Stimulated activated CD8-positive, alpha-beta memory T cell treated with anti-CD3 and anti-CD28 coated beads, Interleukin-7, amount 100 ng/mL, for 48 hours (primary cell): ENCODE measurements around the gene CSHL1.
"Not testable (repeated sequence)": the region's sequence is repeated elsewhere in the genome, so short reads cannot be mapped to it uniquely, and the experiment has no call there.

Source experiments
- DNase-seq, 2 donors: peaks; one replicate each; pipeline ENCODE4 v3.0.0-alpha.2; 2020; ENCODE audit warnings: low read depth in 1 of 2; ENCODE audit errors: extremely low read depth in 1 of 2

The CSHL1 gene

DNA sequence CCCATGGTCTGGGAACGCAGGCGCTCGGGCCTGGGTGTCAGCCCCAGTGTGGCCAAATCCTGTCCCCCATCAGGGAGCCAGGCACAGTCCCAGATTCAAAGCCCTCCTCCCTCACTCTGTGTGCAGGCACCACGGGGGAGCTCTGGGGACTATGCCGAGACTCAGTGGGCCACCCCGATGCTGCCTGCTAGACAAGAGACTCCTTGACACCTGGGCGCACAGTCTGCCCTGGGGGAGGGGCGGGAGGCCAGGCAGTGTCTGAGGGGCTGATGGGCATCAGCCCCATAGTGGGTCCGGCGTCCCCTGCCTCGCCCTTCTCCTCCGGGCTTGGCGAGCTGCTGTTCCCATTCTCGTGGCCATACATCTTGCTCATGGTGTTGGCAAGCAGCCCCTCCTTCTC, 29.5 kb upstream of the CSHL1 start:
- no peak for DNase-seq

GRCh38 chr17:63939884-63940283, 28.8 kb upstream of the CSHL1 start:
- no peak for DNase-seq

- DNase-seq = no peak
Measured at GRCh38 chr17:63939401-63939800, 28.3 kb upstream of the CSHL1 start.

DNA sequence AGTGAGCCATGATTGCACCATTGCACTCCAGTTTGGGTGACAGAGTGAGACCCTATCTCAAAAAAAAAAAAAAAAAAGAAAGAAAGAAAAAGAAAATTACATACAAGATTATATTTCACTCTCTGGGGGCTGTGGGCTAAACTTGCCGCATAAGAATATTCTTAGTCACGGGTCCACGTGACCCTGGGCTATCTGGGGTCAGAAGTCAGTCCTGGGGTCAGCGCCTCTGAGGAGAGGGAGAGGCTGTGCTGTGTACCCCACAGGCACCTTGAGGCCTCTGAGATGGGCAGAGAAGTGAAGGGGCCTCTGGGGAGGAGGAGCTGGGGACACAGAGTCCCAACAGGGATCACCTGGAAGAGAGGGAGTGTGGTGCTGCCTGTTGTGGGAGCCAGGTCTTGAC, 26.9 kb upstream of the CSHL1 start:
- DNase-seq = no peak

GRCh38 chr17:63937319-63937718, 26.3 kb upstream of the CSHL1 start:
- no peak for DNase-seq

DNA sequence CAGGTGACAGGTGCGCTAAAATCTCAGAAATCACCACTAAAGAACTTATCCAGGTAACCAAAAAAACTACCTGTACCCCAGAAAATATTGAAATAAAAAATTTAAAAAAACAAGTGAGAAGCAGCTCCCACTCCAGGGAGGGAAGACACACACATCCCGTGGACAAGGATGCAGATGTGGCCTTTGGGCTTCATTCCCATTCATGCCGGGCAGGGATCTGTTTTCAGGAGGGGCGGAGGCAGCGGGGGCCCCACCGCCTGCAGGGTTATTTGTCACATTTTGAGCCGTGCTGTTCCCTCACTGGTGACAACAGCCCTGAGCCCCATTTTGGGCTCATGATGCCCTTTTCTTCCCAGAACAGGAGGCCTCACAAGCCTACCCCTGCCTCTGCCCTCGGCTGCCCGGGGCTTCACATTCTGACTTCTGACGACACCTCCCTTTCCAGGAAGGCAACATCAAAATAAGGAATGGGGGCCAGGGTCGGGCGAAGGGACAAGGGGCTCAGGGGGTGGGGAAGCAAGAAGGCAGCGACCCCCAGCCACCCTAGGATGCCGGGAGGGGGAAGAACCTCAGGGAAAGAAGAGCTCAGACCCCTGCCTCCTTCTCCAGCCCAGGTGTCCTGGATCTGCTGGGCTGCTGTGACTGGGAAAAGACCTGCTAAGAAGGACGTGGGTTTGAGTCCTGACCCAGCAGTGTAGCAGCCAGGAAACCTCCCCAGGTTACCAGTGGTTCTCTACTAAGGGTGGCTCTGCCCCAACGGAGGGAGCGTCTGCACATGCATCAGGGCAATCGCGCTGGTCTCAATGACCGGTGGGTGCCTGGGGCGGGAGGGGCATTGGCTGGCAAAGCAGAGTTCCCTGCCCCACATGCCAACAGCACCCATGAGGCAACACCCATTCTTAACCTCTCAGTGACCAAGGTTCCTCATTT, 23.4 kb upstream of the CSHL1 start:
- DNase-seq = no peak

- DNase-seq = no peak
Measured at GRCh38 chr17:63933598-63933997, 22.5 kb upstream of the CSHL1 start.

DNA sequence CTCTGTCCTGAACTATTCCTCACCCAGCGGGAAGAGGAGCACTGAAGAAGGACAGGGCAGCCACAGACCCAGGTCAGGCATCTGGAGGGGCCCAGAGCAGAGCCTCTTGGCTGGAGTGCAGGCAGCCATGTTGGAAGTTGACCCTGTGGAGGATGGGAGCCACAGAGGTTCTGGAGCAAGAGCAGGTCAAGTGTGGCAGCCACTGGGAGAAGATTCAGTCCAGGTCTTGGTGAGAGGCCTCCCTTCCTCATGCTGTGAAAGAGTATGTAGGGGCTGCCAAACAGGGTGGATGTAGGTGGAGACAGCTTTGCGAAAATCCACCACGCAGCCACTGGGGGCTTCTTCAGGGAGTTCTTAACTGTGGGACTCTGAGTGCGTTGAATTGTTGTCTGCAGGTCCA, 21.7 kb upstream of the CSHL1 start:
- DNase-seq = no peak

- no peak for DNase-seq
Measured at GRCh38 chr17:63931981-63932561, 21.0 kb upstream of the CSHL1 start, which contains the start of gene CD79B. Gene CD79B (minus strand): TSS chr17:63932331. CDS start chr17:63932261, 70 bp downstream.

DNA sequence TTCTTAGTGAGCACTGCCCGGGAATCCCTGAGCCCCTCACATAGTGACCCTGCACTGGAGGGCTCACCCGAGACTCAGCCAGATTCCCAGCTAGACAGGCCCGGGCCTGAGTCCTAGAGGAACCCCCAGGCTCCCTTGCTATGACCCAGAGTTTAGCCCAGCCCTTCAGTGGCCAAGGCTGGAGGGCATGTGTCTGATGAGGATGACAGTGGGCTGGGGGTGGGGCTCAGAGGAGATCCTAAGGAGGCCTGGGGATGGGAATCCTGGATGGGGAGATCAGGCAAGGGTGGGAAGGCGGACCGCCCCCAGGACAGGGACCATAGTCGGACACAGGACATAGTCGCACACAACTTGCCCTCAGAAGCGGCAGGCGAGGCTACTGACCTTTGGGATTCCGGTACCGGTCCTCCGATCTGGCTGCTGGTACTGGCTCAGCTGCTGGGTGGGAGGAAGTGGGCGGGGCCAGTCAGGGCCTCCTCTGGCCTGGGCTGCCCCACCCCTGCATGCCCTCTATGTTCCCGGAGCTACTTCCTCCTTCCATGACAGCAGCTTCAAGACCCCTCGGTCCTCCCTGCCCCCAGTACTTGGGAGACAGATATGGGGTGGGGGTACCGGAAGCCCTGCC, 20.0 kb upstream of the CSHL1 start:
- peak; percentile 18 to 53 for DNase-seq

DNA sequence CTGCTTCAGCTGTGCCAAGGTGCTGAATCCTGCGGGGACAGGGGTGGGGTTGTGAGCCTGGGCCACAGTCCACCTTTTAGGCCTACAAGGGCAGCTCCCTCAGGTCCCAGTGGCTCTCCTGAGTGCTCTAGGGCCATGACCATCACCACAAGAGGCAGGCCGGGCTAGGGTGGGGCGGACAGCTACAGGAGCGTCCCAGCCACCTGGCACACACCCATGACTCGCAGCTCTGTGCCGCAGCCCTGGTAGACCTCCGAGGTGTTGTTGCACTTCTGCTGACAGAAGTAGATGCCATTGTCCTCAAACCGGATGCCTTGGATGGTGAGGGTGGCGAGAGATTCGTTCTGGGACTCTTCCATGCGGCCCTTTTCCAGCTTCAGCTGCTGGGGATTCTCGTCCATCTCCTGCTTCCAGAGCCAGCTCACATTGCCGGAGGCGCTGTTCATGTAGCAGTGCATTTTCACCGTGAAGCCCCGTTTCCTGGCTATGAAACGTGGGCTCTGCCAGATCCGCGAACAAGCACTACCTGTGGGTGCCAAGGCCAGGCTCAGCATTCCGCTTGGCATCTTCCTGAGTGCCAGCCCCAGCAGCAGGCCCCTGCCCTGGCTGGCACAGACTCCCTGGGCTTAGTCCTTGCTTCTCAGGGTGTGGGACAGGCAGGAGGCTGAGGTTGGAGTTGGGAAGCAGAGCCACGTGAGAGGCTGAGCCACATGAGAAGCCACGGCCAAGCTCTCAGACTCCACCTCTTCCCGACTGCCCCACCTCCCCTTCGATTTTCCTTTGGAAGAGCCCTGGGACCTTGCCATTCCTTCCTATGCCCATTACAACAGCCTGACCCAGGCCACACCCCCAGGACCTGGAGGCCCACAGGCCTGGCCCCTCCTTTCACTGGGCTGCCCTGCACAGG, 19.1 kb upstream of the CSHL1 start:
- no peak for DNase-seq

DNA sequence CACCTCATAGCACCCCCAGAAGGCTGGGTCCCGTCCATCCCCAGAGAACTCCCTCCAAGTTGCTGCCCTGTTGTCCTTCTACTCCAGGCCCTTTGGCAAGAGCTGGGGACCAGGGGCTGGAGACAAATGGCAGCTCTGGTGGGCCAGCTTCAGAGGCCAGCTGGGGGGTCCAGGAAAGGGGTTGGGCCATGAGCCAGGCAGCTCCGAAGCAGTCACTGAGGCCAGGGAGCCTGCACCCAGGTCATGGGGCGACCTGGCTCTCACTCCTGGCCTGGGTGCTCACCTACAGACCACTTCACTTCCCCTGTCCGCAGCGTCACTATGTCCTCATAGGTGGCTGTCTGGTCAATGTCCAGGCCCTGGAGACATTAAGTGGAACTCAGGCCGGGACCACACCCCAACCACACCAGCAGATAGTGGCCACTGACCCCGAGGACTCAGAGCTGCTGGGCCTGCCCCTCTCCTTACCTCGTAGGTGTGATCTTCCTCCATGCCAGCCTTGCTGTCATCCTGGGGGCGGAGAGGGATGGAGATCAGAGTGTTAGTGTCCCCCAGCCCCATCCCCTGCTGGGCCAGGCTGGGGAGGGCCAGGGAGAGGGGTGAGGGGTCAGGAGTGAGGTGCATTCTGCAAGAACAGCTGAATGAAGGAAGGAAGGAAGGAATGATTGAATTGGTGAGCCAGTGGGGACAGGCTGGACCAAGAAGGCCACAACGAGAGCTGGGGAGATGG, 18.1 kb upstream of the CSHL1 start:
- no peak for DNase-seq

- no peak for DNase-seq
Measured at GRCh38 chr17:63928172-63928666, 17.2 kb upstream of the CSHL1 start.

- DNase-seq = no peak
Measured at GRCh38 chr17:63927464-63928171, 16.6 kb upstream of the CSHL1 start.

DNA sequence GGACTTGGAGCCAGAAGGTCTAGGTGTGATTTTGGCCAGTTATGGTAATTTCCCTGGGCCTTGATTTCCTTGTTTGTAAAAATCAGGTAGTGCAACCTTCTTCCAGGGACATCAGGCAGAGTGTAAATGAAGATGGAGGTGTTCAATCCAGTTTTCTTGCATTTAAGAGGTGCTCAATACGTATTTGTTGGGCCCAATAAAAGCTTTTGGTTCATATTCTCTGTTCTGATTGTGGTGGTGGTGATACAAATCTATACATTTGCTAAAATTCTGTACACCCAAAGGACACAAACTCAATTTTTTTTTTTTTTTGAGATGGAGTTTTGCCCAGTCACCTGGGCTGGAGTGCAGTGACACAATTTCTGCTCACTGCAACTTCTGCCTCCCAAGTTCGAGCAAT, 15.1 kb upstream of the CSHL1 start:
- DNase-seq = no peak

GRCh38 chr17:63925615-63926014, 14.6 kb upstream of the CSHL1 start:
- no peak for DNase-seq

DNA sequence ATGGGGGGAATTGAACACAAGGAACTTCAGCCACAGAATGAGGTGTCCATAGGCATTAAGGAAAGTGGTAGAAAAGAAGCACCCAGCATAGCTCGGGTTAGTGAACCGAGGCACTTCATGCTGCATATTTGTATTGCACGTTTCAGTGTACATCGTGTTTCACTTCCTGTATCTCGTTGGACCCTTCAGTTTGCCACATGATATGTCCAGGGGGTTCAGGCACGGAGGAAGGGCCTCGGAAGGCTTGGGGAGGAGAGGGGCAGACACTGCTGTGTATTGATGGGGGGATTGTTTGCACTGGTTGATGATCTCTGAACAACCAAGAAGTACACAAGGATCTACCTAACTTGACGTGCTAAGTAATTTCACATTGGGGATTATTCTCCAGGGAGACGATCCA, 11.3 kb upstream of the CSHL1 start:
- not testable (repeated sequence) for DNase-seq

GRCh38 chr17:63920779-63921178, 9.7 kb upstream of the CSHL1 start:
- DNase-seq = not testable (repeated sequence)

- not testable (repeated sequence) for DNase-seq
Measured at GRCh38 chr17:63920050-63920449, 9.0 kb upstream of the CSHL1 start.
